Testis (tissue), 2 donors: ENCODE data around the gene EFNA5.

Experiments used
- POLR2A ChIP-seq: fragments of 450-650 bp; IDR thresholded peaks from one replicate; pipeline ENCODE4 v1.6.1; 2017; ENCODE audit warnings: antibody characterized with exemption, mild to moderate bottlenecking, moderate library complexity
- TF ChIP-seq, protein P1 (sequence below), 3 experiments: fragments of 450-650 bp in 2 of 3; fragments of 200-600 bp in 1 of 3; sonication (generic) in 1 of 3; IDR thresholded peaks; one replicate each; pipeline ENCODE4 v1.5.1; 2016 to 2019; ENCODE audit warnings: antibody characterized with exemption in 3 of 3, mild to moderate bottlenecking in 2 of 3, moderate library complexity in 1 of 3

DNA sequence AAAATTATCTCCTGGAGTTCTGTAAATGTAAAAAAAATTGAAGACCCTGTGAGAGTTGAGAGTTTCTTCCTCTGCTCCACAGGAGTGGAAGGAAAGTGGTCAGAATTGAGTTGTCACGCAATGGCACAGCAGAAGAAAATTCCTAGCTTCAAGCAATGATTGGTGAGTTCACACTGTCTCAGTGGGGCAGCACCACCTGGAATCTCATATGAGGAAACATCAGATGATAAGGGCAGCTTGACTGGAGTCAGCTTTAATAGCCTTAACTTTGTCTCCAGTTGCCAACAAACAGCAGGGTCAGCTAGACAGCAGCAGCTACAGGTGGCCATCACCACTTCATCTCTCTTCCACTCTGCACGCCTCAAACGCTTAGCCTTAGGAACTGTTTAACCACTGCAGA, 211.1 kb downstream of the EFNA5 start:
- no peak for TF ChIP-seq POLR2A
- TF ChIP-seq, protein P1, sequence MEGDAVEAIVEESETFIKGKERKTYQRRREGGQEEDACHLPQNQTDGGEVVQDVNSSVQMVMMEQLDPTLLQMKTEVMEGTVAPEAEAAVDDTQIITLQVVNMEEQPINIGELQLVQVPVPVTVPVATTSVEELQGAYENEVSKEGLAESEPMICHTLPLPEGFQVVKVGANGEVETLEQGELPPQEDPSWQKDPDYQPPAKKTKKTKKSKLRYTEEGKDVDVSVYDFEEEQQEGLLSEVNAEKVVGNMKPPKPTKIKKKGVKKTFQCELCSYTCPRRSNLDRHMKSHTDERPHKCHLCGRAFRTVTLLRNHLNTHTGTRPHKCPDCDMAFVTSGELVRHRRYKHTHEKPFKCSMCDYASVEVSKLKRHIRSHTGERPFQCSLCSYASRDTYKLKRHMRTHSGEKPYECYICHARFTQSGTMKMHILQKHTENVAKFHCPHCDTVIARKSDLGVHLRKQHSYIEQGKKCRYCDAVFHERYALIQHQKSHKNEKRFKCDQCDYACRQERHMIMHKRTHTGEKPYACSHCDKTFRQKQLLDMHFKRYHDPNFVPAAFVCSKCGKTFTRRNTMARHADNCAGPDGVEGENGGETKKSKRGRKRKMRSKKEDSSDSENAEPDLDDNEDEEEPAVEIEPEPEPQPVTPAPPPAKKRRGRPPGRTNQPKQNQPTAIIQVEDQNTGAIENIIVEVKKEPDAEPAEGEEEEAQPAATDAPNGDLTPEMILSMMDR (IDR thresholded peaks at IDR 0.05): no peak
